Measurements from ENCODE around the gene CNTN2. TPM values are rescaled to one million over a fixed set of nuclear protein-coding genes. Genes with fewer than 3 reads are reported as not detected.

Gene CNTN2
- total RNA-seq, 2 donors from 2014 or later = 0.13 TPM; not detected in 1

DNA sequence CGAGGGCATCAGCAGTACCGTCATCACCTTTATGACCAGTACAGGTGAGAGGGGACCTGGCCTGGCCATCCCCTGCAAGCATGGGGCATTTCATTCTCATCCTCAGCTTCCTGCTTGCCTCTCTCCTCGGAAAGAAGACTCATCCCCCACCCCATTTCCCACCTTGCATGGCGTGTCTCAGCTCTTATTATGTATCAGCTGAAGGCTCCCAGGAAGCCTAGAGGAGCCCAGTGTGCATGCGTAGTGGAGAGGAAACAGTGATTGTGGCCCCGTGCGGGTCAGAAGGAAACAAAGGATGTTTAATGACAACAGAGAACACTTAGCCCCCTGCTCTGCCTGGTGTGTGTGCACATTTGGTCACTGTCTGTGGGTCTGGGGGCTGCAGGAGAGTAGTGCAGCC lies 40.3 kb upstream of the CNTN2 start:
- Histone ChIP-seq H3K9ac (ENCODE audit: extremely low read depth, low read length, poor library complexity, severe bottlenecking) (no peak overlapping the region), H3K36me3 (ENCODE audit: control insufficient read depth, insufficient read depth, low read length) (peaks cover 10% of the 10 kb centered on the region), H3K9me3 (ENCODE audit: control insufficient read depth, low read length) (no peaks in the 10 kb centered on the region), H3K27ac (ENCODE audit: low read depth, low read length) (no peak overlapping the region), H3K4me3 (ENCODE audit: low read length) (no peak overlapping the region), H3K4me1 (ENCODE audit: control insufficient read depth, insufficient read depth, low read length) (peaks cover 14% of the 10 kb centered on the region), H3K27me3 (ENCODE audit: control insufficient read depth, insufficient read depth, low read length, poor library complexity, severe bottlenecking) (no peaks in the 10 kb centered on the region)
- no peaks in the 10 kb centered on the region for H3K9me3 Mint-ChIP-seq
- H3K27me3 Mint-ChIP-seq (ENCODE audit: insufficient read depth) = peaks cover 24% of the 10 kb centered on the region
- 66 to 70% methylated on average over 5 to 7 of the region's 7 CpGs for WGBS, 2 experiments (ENCODE audit: insufficient coverage in 1 of 2, insufficient read length in 1 of 2)
- no peak for DNase-seq
- H3K36me3 Mint-ChIP-seq (ENCODE audit: low read depth) = peaks cover 6% of the 10 kb centered on the region
- TF ChIP-seq CTCF (conservative IDR thresholded peaks at IDR 0.05) = no peak
- H3K4me3 Mint-ChIP-seq = no peak overlapping the region
- peaks cover 16% of the 10 kb centered on the region for H3K4me1 Mint-ChIP-seq
- peak overlapping the region; percentile 11 for H3K27ac Mint-ChIP-seq

DNA sequence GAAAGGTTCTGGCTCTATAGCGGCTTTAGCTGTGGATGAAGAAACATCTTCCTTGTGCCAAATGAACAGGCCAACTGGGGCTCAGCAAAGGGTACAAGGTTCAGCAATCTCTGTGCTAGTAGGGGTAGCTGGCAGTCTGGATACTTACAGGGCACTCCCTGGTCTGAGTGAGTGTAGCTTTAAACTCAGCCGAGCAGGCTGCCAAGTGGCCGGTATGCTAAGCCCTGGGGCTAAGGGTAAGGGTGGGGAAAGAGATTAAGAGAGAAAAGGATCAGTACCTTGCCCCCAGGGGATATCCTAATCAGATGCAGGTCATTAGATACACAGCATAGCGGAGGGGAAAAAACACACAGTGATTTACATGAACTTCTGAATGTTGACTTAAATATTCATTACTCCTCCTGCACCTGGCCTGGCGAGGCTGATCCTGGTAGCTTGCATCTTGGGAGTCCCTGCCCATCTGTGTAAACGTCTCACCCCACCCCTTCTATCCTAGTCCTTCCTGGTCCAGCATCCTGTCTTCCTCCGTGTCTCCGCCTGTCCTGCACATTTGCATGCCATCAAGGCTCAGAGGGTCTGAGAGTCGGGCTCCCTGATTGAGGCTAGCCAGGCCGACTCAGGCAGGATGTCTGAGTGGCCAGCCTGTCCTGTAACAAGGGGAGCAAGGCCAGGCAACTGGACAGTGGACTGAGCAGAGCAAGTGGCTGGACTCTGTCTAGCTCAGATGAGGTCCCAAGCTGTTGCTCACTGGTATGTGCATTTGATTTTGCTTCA lies 39.5 kb upstream of the CNTN2 start:
- Mint-ChIP-seq H3K27me3 (ENCODE audit: insufficient read depth) (peaks cover 24% of the 10 kb centered on the region), H3K36me3 (ENCODE audit: low read depth) (peaks cover 6% of the 10 kb centered on the region), H3K9me3 (no peaks in the 10 kb centered on the region), H3K4me1 (peaks cover 16% of the 10 kb centered on the region), H3K4me3 (no peak overlapping the region), H3K27ac (no peak overlapping the region)
- no peak overlapping the region for H3K27ac ChIP-seq (ENCODE audit: low read depth, low read length)
- whole genome bisulfite sequencing, 2 experiments (ENCODE audit: insufficient coverage in 1 of 2, insufficient read length in 1 of 2) = 60 to 64% methylated on average over 9 to 10 of the region's 10 CpGs
- no peaks in the 10 kb centered on the region for H3K27me3 ChIP-seq (ENCODE audit: control insufficient read depth, insufficient read depth, low read length, poor library complexity, severe bottlenecking)
- H3K9ac ChIP-seq (ENCODE audit: extremely low read depth, low read length, poor library complexity, severe bottlenecking) = no peak overlapping the region
- H3K9me3 ChIP-seq (ENCODE audit: control insufficient read depth, low read length) = no peaks in the 10 kb centered on the region
- peaks cover 5% of the 10 kb centered on the region for H3K36me3 ChIP-seq (ENCODE audit: control insufficient read depth, insufficient read depth, low read length)
- H3K4me3 ChIP-seq (ENCODE audit: low read length) = no peak overlapping the region
- TF ChIP-seq CTCF (conservative IDR thresholded peaks at IDR 0.05) = no peak
- peaks cover 14% of the 10 kb centered on the region for H3K4me1 ChIP-seq (ENCODE audit: control insufficient read depth, insufficient read depth, low read length)
- no peak for DNase-seq

DNA sequence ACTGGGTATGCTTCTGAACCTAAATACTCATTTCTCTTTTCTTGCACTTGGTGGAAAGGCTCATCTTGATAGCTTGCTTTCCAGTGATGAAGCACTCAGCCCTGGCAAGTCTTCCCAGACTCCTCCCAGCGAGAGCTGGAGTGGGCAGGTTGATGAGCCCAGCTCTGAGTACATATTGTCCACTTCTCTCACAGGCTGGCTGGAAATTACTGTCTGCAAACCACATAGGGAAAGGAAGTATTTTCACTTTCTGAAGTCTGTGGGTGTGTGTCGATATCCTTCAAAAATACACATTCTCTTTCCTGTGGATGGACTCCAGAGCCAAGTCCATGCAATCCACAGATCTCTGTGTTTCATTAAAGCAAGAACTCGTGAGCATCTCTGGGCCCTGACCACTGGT lies 38.7 kb upstream of the CNTN2 start:
- Mint-ChIP-seq H3K27ac (no peak overlapping the region), H3K4me1 (peaks cover 16% of the 10 kb centered on the region), H3K27me3 (ENCODE audit: insufficient read depth) (peaks cover 24% of the 10 kb centered on the region), H3K4me3 (no peak overlapping the region), H3K36me3 (ENCODE audit: low read depth) (peaks cover 4% of the 10 kb centered on the region), H3K9me3 (no peaks in the 10 kb centered on the region)
- 94 to 97% methylated on average over 2 to 3 of the region's 3 CpGs for WGBS, 2 experiments (ENCODE audit: insufficient coverage in 1 of 2, insufficient read length in 1 of 2)
- DNase-seq = no peak
- H3K27ac ChIP-seq (ENCODE audit: low read depth, low read length) = no peak overlapping the region
- H3K9ac ChIP-seq (ENCODE audit: extremely low read depth, low read length, poor library complexity, severe bottlenecking) = no peak overlapping the region
- peaks cover 5% of the 10 kb centered on the region for H3K36me3 ChIP-seq (ENCODE audit: control insufficient read depth, insufficient read depth, low read length)
- no peaks in the 10 kb centered on the region for H3K27me3 ChIP-seq (ENCODE audit: control insufficient read depth, insufficient read depth, low read length, poor library complexity, severe bottlenecking)
- no peak overlapping the region for H3K4me3 ChIP-seq (ENCODE audit: low read length)
- peaks cover 14% of the 10 kb centered on the region for H3K4me1 ChIP-seq (ENCODE audit: control insufficient read depth, insufficient read depth, low read length)
- no peaks in the 10 kb centered on the region for H3K9me3 ChIP-seq (ENCODE audit: control insufficient read depth, low read length)
- TF ChIP-seq CTCF (conservative IDR thresholded peaks at IDR 0.05) = no peak

Measured in endodermal cell (in vitro differentiated cells).